Stomach (tissue), 9 donors: ENCODE results near the gene TRNP1. TPM values are rescaled to one million over a fixed set of nuclear protein-coding genes. Genes with fewer than 3 reads are reported as not detected.
"Not testable (repeated sequence)": the region's sequence is repeated elsewhere in the genome, so short reads cannot be mapped to it uniquely, and the experiment has no call there.

Source experiments
- DNase-seq, 2 donors: peaks; one replicate each; pipeline versions ENCODE4 v3.0.0 to v3.0.0-alpha.2; 2013 to 2019
- H3K27ac ChIP-seq, 5 donors: fragments of 200-600 bp in 4 of 5; sonication (generic) in 4 of 5; one replicate each; pipeline ENCODE4 v1.5.1; 2013 to 2019; ENCODE audit warnings: mild to moderate bottlenecking in 1 of 5, moderate library complexity in 1 of 5
- H3K27me3 ChIP-seq, 3 donors: fragments of 200-600 bp; sonication (generic); one replicate each; pipeline ENCODE4 v1.5.1; 2017 to 2019; ENCODE audit warnings: mixed run types in 1 of 3
- H3K36me3 ChIP-seq, 4 donors: fragments of 200-600 bp; sonication (generic); 1 replicate in 3 of 4; 2 replicates in 1 of 4; pipeline ENCODE4 v1.5.1; 2016 to 2019
- H3K4me1 ChIP-seq, 4 donors: fragments of 200-600 bp; sonication (generic); one replicate each; pipeline ENCODE4 v1.5.1; 2016 to 2019
- H3K4me3 ChIP-seq, 4 donors: fragments of 200-600 bp; sonication (generic) in 3 of 4; one replicate each; pipeline ENCODE4 v1.5.1; 2016 to 2019; ENCODE audit warnings: mild to moderate bottlenecking in 1 of 4
- H3K9me3 ChIP-seq, 4 donors: fragments of 200-600 bp; sonication (generic); one replicate each; pipeline ENCODE4 v1.5.1; 2016 to 2019
- EP300 ChIP-seq: sonication (generic); formaldehyde crosslinking; IDR thresholded peaks from one replicate; pipeline ENCODE4 v1.6.1; 2017; ENCODE audit warnings: antibody characterized with exemption
- POLR2A ChIP-seq, 4 donors: fragments of 450-650 bp; IDR thresholded peaks; one replicate each; pipeline ENCODE4 v1.6.1; 2016; ENCODE audit warnings: antibody characterized with exemption in 4 of 4, control low read depth in 2 of 4, mild to moderate bottlenecking in 1 of 4, moderate library complexity in 1 of 4
- POLR2AphosphoS5 ChIP-seq, 3 donors: sonication (generic); formaldehyde crosslinking; IDR thresholded peaks; one replicate each; pipeline ENCODE4 v1.6.1; 2016; ENCODE audit warnings: antibody characterized with exemption in 3 of 3
- WGBS, 5 donors: extraction: QIAGEN DNeasy Blood & Tissue Kit in 3 of 5; methylation state at CpG; one replicate each; pipeline versions ENCODE4 v1.1.5 to v1.1.7; 2013 to 2018; 5-methylcytosine and 5-hydroxymethylcytosine counted together
- intact Hi-C: fragments of 100-400 bp; cut with DNase I; formaldehyde crosslinking; loops from one replicate; pipeline ENCODE4 v1.15.1; 2023; ENCODE audit warnings: low total_unique reads
- polyA plus RNA-seq, 3 donors: library from polyadenylated mRNA; stranded (reverse); fragments of 200-250 nt; gene quantifications; one replicate each; pipeline ENCODE4 v1.2.3, GENCODE V29; 2013
- total RNA-seq, 5 donors: library from RNA; depleted of rRNA; stranded (reverse); fragments of >200 nt; gene quantifications; one replicate each; pipeline versions ENCODE4 v1.1.0 to v1.2.3, GENCODE V29; 2014 to 2016
- TF ChIP-seq, protein P1 (sequence below), 7 experiments: fragments of 450-650 bp in 4 of 7; fragments of 200-600 bp in 3 of 7; sonication (generic) in 3 of 7; IDR thresholded peaks; one replicate each; pipeline ENCODE4 v1.5.1; 2016 to 2019; ENCODE audit warnings: antibody characterized with exemption in 7 of 7, control low read depth in 2 of 7, mild to moderate bottlenecking in 1 of 7
- donor health status: healthy with polysubstance abuse.
- donor health status: Bipolar disorder and iron deficiency.
- donor health status: healthy.

The TRNP1 gene
- total and polyA plus RNA-seq, 8 donors, result 1.7 to 216 (median 107) TPM

DNA sequence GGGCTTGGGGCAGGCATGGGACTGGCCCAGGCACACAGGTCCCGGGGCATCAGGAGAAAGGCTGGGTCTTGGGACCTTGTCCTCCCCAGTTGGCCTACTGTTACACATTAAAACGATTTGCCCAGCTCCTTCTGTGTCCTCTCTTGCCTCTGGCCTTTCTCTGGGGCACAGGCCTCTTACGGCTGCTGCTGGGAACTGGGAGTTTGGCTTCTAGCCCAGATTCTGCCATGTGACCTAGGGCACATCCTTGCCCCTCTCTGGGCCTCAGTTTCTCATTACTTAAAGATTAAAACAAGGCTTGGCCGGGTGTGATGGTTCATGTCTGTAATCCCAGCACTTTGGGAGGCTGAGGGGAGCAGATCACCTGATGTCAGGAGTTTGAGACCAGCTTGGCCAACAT, 47.2 kb upstream of the TRNP1 start:
- peaks cover 51 to 86% (median 85%) of the 10 kb centered on the region in 4 donors for H3K36me3 ChIP-seq
- H3K27ac ChIP-seq, result peak overlapping the region in 1 of 5 donors; percentile 42
- no peaks in the 10 kb centered on the region for H3K27me3 ChIP-seq
- intact Hi-C loops, result no loop called here
- H3K9me3 ChIP-seq, result no peaks in the 10 kb centered on the region
- 37 to 65% (median 49%) methylated on average over 4 of the region's 4 CpGs for WGBS, 5 donors
- peaks cover 0 to 22% (median 7%) of the 10 kb centered on the region in 4 donors for H3K4me1 ChIP-seq
- DNase-seq, result no peak
- no peak for TF ChIP-seq POLR2A (IDR thresholded peaks at IDR 0.05)
- TF ChIP-seq POLR2AphosphoS5 (IDR thresholded peaks at IDR 0.05), result no peak
- no peak for TF ChIP-seq EP300
- TF ChIP-seq, protein P1, sequence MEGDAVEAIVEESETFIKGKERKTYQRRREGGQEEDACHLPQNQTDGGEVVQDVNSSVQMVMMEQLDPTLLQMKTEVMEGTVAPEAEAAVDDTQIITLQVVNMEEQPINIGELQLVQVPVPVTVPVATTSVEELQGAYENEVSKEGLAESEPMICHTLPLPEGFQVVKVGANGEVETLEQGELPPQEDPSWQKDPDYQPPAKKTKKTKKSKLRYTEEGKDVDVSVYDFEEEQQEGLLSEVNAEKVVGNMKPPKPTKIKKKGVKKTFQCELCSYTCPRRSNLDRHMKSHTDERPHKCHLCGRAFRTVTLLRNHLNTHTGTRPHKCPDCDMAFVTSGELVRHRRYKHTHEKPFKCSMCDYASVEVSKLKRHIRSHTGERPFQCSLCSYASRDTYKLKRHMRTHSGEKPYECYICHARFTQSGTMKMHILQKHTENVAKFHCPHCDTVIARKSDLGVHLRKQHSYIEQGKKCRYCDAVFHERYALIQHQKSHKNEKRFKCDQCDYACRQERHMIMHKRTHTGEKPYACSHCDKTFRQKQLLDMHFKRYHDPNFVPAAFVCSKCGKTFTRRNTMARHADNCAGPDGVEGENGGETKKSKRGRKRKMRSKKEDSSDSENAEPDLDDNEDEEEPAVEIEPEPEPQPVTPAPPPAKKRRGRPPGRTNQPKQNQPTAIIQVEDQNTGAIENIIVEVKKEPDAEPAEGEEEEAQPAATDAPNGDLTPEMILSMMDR (IDR thresholded peaks at IDR 0.05), result no peak
- no peak overlapping the region for H3K4me3 ChIP-seq

DNA sequence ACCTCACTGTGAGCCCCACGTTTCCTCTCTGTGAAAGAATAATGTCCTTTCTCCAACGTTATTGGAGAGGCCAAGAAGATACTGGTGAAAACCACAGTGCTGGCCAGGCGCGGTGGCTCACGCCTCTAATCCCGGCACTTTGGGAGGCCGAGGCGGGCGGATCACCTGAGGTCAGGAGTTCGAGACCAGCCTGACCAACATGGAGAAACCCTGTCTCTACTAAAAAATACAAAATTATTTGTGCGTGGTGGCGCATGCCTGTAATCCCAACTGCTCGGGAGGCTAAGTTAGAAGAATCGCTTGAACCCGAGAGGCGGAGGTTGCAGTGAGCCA, 44.8 kb upstream of the TRNP1 start:
- peaks cover 27 to 73% (median 71%) of the 10 kb centered on the region in 4 donors for H3K36me3 ChIP-seq
- H3K27ac ChIP-seq, H3K27me3 ChIP-seq, DNase-seq, intact Hi-C loops, H3K4me3 ChIP-seq, H3K9me3 ChIP-seq: not testable (repeated sequence)
- WGBS, 5 donors, result 85 to 91% (median 88%) methylated on average over 15 to 16 of the region's 16 CpGs
- H3K4me1 ChIP-seq, result peaks cover 0 to 22% (median 7%) of the 10 kb centered on the region in 4 donors

DNA sequence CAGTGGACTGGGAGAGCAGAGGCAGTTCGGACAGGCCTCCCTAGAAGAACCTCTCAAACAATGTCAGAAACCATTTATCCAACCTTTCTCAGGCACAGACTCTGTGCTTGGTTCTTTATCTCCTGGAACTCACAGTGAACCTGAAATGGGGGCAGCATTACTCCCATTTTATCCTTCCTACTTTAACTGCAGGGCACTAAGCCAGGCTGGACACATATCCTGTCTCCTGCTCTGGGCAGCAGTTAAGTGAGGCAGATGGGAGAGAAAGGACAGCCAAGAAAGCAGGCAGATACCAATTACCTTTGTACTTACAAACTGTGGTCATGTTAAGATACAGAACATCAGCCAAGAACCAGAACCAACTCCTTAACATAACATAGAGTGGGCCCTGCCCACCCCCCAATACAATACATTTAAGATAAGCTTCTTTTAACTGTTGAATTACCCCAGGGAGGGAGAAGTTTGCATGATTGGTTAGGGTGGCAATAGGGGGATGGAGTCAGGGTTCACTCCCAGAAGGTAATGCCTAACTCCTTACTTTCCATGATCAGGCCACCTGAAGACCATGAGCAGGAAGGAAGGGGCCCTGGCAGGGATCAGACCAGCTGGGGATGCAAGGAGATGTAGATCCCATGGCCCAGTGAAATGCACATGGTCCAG, 44.1 kb upstream of the TRNP1 start:
- no peaks in the 10 kb centered on the region for H3K9me3 ChIP-seq
- H3K27me3 ChIP-seq, result peaks cover 0 to 7% (median 0%) of the 10 kb centered on the region in 3 donors
- H3K4me3 ChIP-seq, result no peak overlapping the region
- DNase-seq, result no peak
- H3K36me3 ChIP-seq, result peaks cover 21 to 66% (median 64%) of the 10 kb centered on the region in 4 donors
- H3K27ac ChIP-seq, result no peak overlapping the region
- intact Hi-C loops, result no loop called here
- WGBS, 5 donors, result 38 to 69% (median 61%) methylated on average over 1 of the region's 1 CpG
- TF ChIP-seq, protein P1 (IDR thresholded peaks at IDR 0.05), result no peak
- TF ChIP-seq POLR2A (IDR thresholded peaks at IDR 0.05) (no peak), EP300 (no peak), POLR2AphosphoS5 (IDR thresholded peaks at IDR 0.05) (no peak)
- peaks cover 0 to 22% (median 7%) of the 10 kb centered on the region in 4 donors for H3K4me1 ChIP-seq

DNA sequence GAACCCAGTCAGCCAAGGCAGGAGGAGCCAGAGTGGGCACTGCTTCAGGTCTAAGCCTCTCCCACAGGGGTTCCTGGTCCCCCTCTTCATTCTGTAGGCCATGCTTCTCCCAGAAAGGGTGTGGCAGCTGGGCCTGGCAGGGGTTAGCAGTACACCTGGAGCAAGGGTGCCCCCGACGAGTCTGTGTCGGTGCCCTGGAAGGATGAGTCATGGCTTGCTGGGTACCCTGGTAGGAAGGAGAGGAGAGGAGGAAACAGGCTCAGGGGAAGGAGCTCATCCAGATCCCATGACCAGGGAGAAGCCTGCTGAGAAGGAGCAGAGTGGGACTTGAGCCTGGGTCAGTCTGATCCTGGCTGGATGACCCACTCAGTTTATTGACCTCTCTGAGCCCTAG, 43.6 kb upstream of the TRNP1 start:
- H3K36me3 ChIP-seq, result peaks cover 16 to 61% (median 59%) of the 10 kb centered on the region in 4 donors
- 29 to 54% (median 40%) methylated on average over 3 of the region's 3 CpGs for WGBS, 5 donors
- intact Hi-C loops, result no loop called here
- H3K4me3 ChIP-seq, result no peak overlapping the region
- H3K27me3 ChIP-seq, result peaks cover 0 to 7% (median 0%) of the 10 kb centered on the region in 3 donors
- no peak for DNase-seq
- peaks cover 0 to 22% (median 7%) of the 10 kb centered on the region in 4 donors for H3K4me1 ChIP-seq
- H3K9me3 ChIP-seq, result no peaks in the 10 kb centered on the region
- H3K27ac ChIP-seq, result no peak overlapping the region
- no peak for TF ChIP-seq EP300
- no peak for TF ChIP-seq POLR2A (IDR thresholded peaks at IDR 0.05)
- no peak for TF ChIP-seq POLR2AphosphoS5 (IDR thresholded peaks at IDR 0.05)
- TF ChIP-seq, protein P1 (IDR thresholded peaks at IDR 0.05), result no peak

DNA sequence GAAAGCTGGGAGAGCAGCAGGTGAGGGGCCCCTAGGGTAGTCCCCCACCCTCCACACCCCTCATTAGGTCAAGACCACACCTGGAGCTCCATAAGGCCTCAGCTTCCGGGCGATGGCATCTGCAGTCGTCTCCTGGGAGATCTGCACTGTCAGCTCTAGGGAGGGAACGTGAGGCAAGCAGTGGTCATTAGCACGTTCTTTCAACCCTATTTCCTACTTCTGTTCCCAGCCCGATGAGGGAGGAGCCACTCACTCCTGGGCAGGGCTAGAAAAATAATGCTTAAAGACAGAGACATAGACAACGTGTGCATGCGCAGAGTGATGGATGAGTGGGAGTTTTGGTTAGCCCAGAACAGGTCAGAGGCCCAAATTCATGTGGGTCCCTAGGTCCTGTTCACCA, 42.9 kb upstream of the TRNP1 start:
- Histone ChIP-seq H3K27me3 (peaks cover 0 to 7% (median 0%) of the 10 kb centered on the region in 3 donors), H3K9me3 (no peaks in the 10 kb centered on the region), H3K4me3 (no peak overlapping the region), H3K36me3 (peaks cover 9 to 54% (median 52%) of the 10 kb centered on the region in 4 donors), H3K27ac (no peak overlapping the region), H3K4me1 (peaks cover 0 to 17% (median 6%) of the 10 kb centered on the region in 4 donors)
- TF ChIP-seq POLR2A (IDR thresholded peaks at IDR 0.05), result no peak
- no peak for TF ChIP-seq EP300
- no peak for TF ChIP-seq POLR2AphosphoS5 (IDR thresholded peaks at IDR 0.05)
- TF ChIP-seq, protein P1 (IDR thresholded peaks at IDR 0.05), result no peak
- peak in 1 of 2 donors; percentile 58 for DNase-seq
- 57 to 63% (median 60%) methylated on average over 7 to 8 of the region's 8 CpGs for WGBS, 5 donors
- intact Hi-C loops, result no loop called here
